Prostate gland (tissue), 2 donors: ENCODE measurements around the gene ZMPSTE24. TPM values are rescaled to one million over a fixed set of nuclear protein-coding genes. Genes with fewer than 3 reads are reported as not detected.
A peak's percentile ranks its signal among the peaks of the same experiment; 100 is the strongest.

Source experiments
- DNase-seq: peaks from one replicate; pipeline ENCODE4 v3.0.0-alpha.2; 2019; ENCODE audit warnings: low spot score
- H3K27ac ChIP-seq, 2 donors: fragments of 200-600 bp; sonication (generic); 2 replicates each; pipeline ENCODE4 v1.5.1; 2017 to 2019
- H3K27me3 ChIP-seq: fragments of 200-600 bp; sonication (generic); replicated peaks from 2 replicates; pipeline ENCODE4 v1.5.1; 2019; ENCODE audit not compliant: insufficient read depth
- H3K36me3 ChIP-seq, 2 donors: fragments of 200-600 bp; sonication (generic); 1 replicate in 1 of 2; 2 replicates in 1 of 2; pipeline versions ENCODE4 v1.5.1 to v1.8.1; 2017 to 2019
- H3K4me1 ChIP-seq: fragments of 200-600 bp; sonication (generic); replicated peaks from 2 replicates; pipeline ENCODE4 v1.5.1; 2019
- H3K4me3 ChIP-seq, 2 donors: fragments of 200-600 bp; sonication (generic); 2 replicates each; pipeline ENCODE4 v1.5.1; 2017 to 2019
- H3K9me3 ChIP-seq: fragments of 200-600 bp; sonication (generic); 2 replicates; pipeline ENCODE4 v1.5.1; 2017
- CTCF ChIP-seq, 4 experiments: fragments of 200-600 bp in 2 of 4; fragments of 450-650 bp in 2 of 4; sonication (generic) in 2 of 4; IDR thresholded peaks; 1 replicate in 3 of 4; 2 replicates in 1 of 4; pipeline ENCODE4 v1.5.1; 2016 to 2019; ENCODE audit warnings: antibody characterized with exemption in 4 of 4, mild to moderate bottlenecking in 2 of 4, moderate library complexity in 2 of 4
- POLR2A ChIP-seq: fragments of 450-650 bp; IDR thresholded peaks from one replicate; pipeline ENCODE4 v1.6.1; 2016; ENCODE audit warnings: antibody characterized with exemption, mild to moderate bottlenecking
- POLR2AphosphoS5 ChIP-seq: sonication (generic); formaldehyde crosslinking; IDR thresholded peaks from one replicate; pipeline ENCODE4 v1.6.1; 2017; ENCODE audit warnings: antibody characterized with exemption
- WGBS: methylation state at CpG from one replicate; pipeline ENCODE4 v1.1.5; 2018; 5-methylcytosine and 5-hydroxymethylcytosine counted together
- intact Hi-C: fragments of 100-400 bp; cut with DNase I; formaldehyde crosslinking; loops from one replicate; pipeline ENCODE4 v1.14.2; 2022
- total RNA-seq, 2 donors: library from RNA; depleted of rRNA; stranded (reverse); fragments of >200 nt; gene quantifications; one replicate each; pipeline ENCODE4 v1.1.0, GENCODE V29; 2016

ZMPSTE24 gene
- total RNA-seq, 2 donors from 2014 or later = 32.8 to 57.7 TPM

- no peak for DNase-seq
- no peaks in the 10 kb centered on the region for H3K27me3 ChIP-seq
- H3K27ac ChIP-seq = peak overlapping the region; percentile 89 to 93
- under 1% methylated on average over 10 of the region's 10 CpGs for WGBS
- H3K4me1 ChIP-seq = no peaks in the 10 kb centered on the region
- intact Hi-C loops = loop anchor here (5.0 kb wide), 1 partner anchor 96 kb away; the partner anchor contains the start of gene RLF
- no peaks in the 10 kb centered on the region for H3K9me3 ChIP-seq
- H3K4me3 ChIP-seq = peak overlapping the region; percentile 67 to 68
- TF ChIP-seq CTCF (IDR thresholded peaks at IDR 0.05) (no peak), POLR2AphosphoS5 (no peak), POLR2A (no peak)
- peaks cover 0 to 13% of the 10 kb centered on the region in 2 donors for H3K36me3 ChIP-seq
These were observed 371 bp downstream of the ZMPSTE24 start for GRCh38 chr1:40258445-40258769.

GRCh38 chr1:40264354-40264781 lies 6.3 kb downstream of the ZMPSTE24 start:
- no peak overlapping the region for H3K4me3 ChIP-seq
- H3K36me3 ChIP-seq = peaks cover 0 to 13% of the 10 kb centered on the region in 2 donors
- H3K4me1 ChIP-seq = no peaks in the 10 kb centered on the region
- no peaks in the 10 kb centered on the region for H3K27me3 ChIP-seq
- no peak for DNase-seq
- H3K27ac ChIP-seq = no peak overlapping the region
- 92% methylated on average over 3 of the region's 3 CpGs for WGBS
- no peaks in the 10 kb centered on the region for H3K9me3 ChIP-seq
- intact Hi-C loops = no loop called here
- no peak for TF ChIP-seq POLR2AphosphoS5
- no peak for TF ChIP-seq POLR2A
- TF ChIP-seq CTCF (IDR thresholded peaks at IDR 0.05) = no peak

GRCh38 chr1:40265298-40265697 lies 7.3 kb downstream of the ZMPSTE24 start:
- DNase-seq = no peak
- intact Hi-C loops = no loop called here
- TF ChIP-seq POLR2A (no peak), CTCF (IDR thresholded peaks at IDR 0.05) (no peak), POLR2AphosphoS5 (no peak)
- Histone ChIP-seq H3K36me3 (peaks cover 0 to 13% of the 10 kb centered on the region in 2 donors), H3K27me3 (no peaks in the 10 kb centered on the region), H3K9me3 (no peaks in the 10 kb centered on the region), H3K4me1 (no peaks in the 10 kb centered on the region), H3K4me3 (no peak overlapping the region), H3K27ac (no peak overlapping the region)

GRCh38 chr1:40265919-40266318 lies 7.9 kb downstream of the ZMPSTE24 start:
- no peak overlapping the region for H3K4me3 ChIP-seq
- TF ChIP-seq POLR2AphosphoS5 = no peak
- H3K36me3 ChIP-seq = peaks cover 0 to 13% of the 10 kb centered on the region in 2 donors
- no peaks in the 10 kb centered on the region for H3K27me3 ChIP-seq
- H3K27ac ChIP-seq = no peak overlapping the region
- H3K9me3 ChIP-seq = no peaks in the 10 kb centered on the region
- H3K4me1 ChIP-seq = no peaks in the 10 kb centered on the region
- DNase-seq = no peak
- intact Hi-C loops = no loop called here

- WGBS = 83% methylated on average over 6 of the region's 6 CpGs
- no peaks in the 10 kb centered on the region for H3K4me1 ChIP-seq
- no peak overlapping the region for H3K4me3 ChIP-seq
- peak overlapping the region; percentile 47 to 48 for H3K27ac ChIP-seq
- intact Hi-C loops = no loop called here
- no peaks in the 10 kb centered on the region for H3K27me3 ChIP-seq
- H3K9me3 ChIP-seq = no peaks in the 10 kb centered on the region
- peaks cover 0 to 2% of the 10 kb centered on the region in 2 donors for H3K36me3 ChIP-seq
- DNase-seq = no peak
- TF ChIP-seq CTCF (IDR thresholded peaks at IDR 0.05) = no peak
- TF ChIP-seq POLR2A = no peak
- TF ChIP-seq POLR2AphosphoS5 = no peak
These were observed 8.9 kb downstream of the ZMPSTE24 start for GRCh38 chr1:40266786-40267535.
